Fibroblast of mammary gland (primary cell): ENCODE results near the gene ATP2A3.
"Not testable (repeated sequence)": the region's sequence is repeated elsewhere in the genome, so short reads cannot be mapped to it uniquely, and the experiment has no call there.

Experiments
- DNase-seq: peaks from one replicate; pipeline ENCODE4 v3.0.0-alpha.2; 2010; ENCODE audit warnings: low read depth
- H3K4me3 ChIP-seq: 2 replicates; pipeline ENCODE4 v1.5.1; 2011; ENCODE audit warnings: low read depth, mild to moderate bottlenecking, low read length, moderate library complexity; ENCODE audit not compliant: control insufficient read depth
- CTCF ChIP-seq: conservative IDR thresholded peaks from 2 replicates; pipeline ENCODE4 v1.5.1; 2011; ENCODE audit warnings: low read depth, low read length, inconsistent platforms; ENCODE audit not compliant: control insufficient read depth, insufficient read depth

The ATP2A3 gene

GRCh38 chr17:3950584-3950983 lies 13.7 kb downstream of the ATP2A3 start:
- no peak for DNase-seq
- H3K4me3 ChIP-seq = no peak overlapping the region
- no peak for TF ChIP-seq CTCF

GRCh38 chr17:3949418-3949817 lies 14.8 kb downstream of the ATP2A3 start:
- H3K4me3 ChIP-seq = no peak overlapping the region
- no peak for TF ChIP-seq CTCF
- DNase-seq = no peak

GRCh38 chr17:3948551-3948950 lies 15.7 kb downstream of the ATP2A3 start:
- DNase-seq, H3K4me3 ChIP-seq: not testable (repeated sequence)

GRCh38 chr17:3947318-3947810 lies 16.9 kb downstream of the ATP2A3 start:
- DNase-seq = no peak
- no peak overlapping the region for H3K4me3 ChIP-seq
- TF ChIP-seq CTCF = no peak

- DNase-seq = no peak
- no peak for TF ChIP-seq CTCF
- no peak overlapping the region for H3K4me3 ChIP-seq
Measured at GRCh38 chr17:3946711-3947235, 17.5 kb downstream of the ATP2A3 start.

- DNase-seq = peak; percentile 38
- no peak for TF ChIP-seq CTCF
- H3K4me3 ChIP-seq = peak overlapping the region; percentile 25
Measured at GRCh38 chr17:3944485-3945388, 19.5 kb downstream of the ATP2A3 start.

GRCh38 chr17:3943240-3943891 lies 20.9 kb downstream of the ATP2A3 start:
- TF ChIP-seq CTCF = no peak
- no peak overlapping the region for H3K4me3 ChIP-seq
- no peak for DNase-seq
